ENCODE data around the gene THOC3. TPM values are rescaled to one million over a fixed set of nuclear protein-coding genes. Genes with fewer than 3 reads are reported as not detected.
"Not testable (repeated sequence)": the region's sequence is repeated elsewhere in the genome, so short reads cannot be mapped to it uniquely, and the experiment has no call there.

The THOC3 gene
- total RNA-seq = 94.2 and 100 TPM in 2 replicates

DNA sequence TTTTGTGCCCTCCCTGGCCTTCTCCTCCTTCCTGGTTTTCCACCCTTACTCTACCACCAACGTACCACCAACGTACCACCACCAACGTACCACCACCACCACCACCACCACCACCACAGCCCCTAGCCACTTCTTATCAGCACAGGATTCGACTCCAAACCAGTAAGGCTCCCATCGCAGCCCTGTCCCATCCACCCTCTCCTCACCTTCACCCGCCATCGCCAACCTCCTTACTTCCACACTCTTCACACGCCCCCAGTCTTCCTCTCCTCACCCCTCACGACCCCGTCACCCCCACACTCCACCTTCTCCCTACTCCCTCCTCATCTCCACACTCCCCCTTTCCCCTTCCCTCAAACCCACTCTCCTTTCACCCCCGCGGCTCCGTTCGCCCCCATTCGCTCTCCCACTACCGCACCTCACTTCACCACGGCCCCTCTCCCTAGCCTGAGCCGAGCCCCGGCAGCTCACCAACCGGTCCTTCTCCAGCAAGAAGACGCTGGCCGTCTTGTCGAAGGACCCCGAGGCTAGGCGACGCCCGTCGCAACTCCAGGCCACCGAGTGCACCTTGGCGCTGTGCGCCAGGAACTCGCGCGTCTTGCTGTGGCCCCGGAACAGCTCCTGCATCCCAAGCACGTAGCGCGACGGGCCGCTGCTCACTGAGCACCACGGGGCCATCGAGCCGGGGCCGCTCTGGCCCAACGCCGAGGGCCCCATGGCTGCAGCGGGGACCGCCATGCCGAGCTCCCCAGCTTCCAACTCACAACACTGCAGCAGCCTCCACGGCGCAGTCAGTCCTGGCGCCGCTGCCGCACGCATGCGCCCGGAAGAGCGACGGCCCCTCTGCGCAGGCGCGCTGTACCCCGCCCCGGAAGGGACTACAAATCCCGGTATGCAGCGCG is at the start of gene THOC3:
THOC3 (minus strand) TSS at position 845 of the 902 bp plus-strand sequence; CDS start at position 738, 107 bp downstream.
- intact Hi-C loops (cut with micrococcal nuclease); H3K27me3 Mint-ChIP-seq (ENCODE audit: insufficient read depth); H3K36me3 Mint-ChIP-seq (ENCODE audit: low read depth); H3K4me1 Mint-ChIP-seq (ENCODE audit: low read depth); H3K9me3 Mint-ChIP-seq: not testable (repeated sequence)
- peak within 1 kb of the TSS; percentile 89 for H3K4me3 Mint-ChIP-seq
- peak; percentile 80 for DNase-seq (ENCODE audit: low spot score)
- H3K27ac Mint-ChIP-seq = peak within 1 kb of the TSS; percentile 61

- intact Hi-C loops (cut with micrococcal nuclease); H3K27me3 Mint-ChIP-seq (ENCODE audit: insufficient read depth): not testable (repeated sequence)
Measured at GRCh38 chr5:176017324-176017723, 49.2 kb upstream of the THOC3 start.

DNA sequence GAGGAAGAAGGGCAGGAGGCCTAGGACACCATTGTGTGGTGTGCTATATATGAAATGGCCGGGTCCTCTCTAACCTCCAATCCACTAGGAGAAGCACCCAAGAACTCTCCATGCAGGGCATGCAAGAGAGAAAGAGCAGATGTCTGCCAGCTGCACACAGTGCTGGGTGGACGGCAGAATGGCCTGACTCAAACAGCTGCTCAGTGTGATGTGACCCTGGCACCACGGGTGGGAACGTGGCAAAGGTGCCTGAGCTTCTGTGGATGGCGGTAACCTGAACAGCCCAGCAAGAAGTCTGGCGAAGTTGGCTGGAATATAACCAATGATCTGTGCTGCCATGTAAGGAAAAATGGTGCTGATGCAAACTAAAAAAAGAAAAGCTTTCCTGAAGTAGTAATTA is 46.2 kb upstream of the THOC3 start:
- intact Hi-C loops (cut with micrococcal nuclease); H3K4me3 Mint-ChIP-seq; H3K27me3 Mint-ChIP-seq (ENCODE audit: insufficient read depth); H3K36me3 Mint-ChIP-seq (ENCODE audit: low read depth); H3K9me3 Mint-ChIP-seq; H3K27ac Mint-ChIP-seq; H3K4me1 Mint-ChIP-seq (ENCODE audit: low read depth); DNase-seq (ENCODE audit: low spot score): not testable (repeated sequence)

More at GRCh38 chr5:176017324-176017723, 49.2 kb upstream of the THOC3 start:
- H3K4me1 Mint-ChIP-seq (ENCODE audit: low read depth); H3K27ac Mint-ChIP-seq; H3K36me3 Mint-ChIP-seq (ENCODE audit: low read depth); H3K4me3 Mint-ChIP-seq; DNase-seq (ENCODE audit: low spot score); H3K9me3 Mint-ChIP-seq: not testable (repeated sequence)

DNA sequence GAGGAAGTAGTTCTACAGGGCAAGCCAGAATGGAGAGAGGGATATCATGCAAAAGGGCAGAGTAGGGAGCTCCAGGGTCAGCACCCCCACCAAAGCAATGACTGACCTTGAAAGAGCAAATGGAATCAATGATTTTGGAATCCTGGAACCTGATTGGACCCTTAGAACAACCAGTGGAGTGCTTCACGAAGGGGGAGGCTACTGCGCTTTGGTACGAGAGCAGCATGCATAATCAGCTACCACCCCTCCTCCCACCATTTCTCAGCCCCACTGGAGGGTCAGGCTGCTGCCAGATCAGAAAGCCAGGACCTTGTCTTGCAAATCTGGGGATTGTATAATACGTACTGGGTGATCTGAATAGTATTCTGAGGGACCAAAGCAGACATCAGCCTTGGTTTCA is 43.0 kb upstream of the THOC3 start:
- H3K4me3 Mint-ChIP-seq; H3K27me3 Mint-ChIP-seq (ENCODE audit: insufficient read depth); DNase-seq (ENCODE audit: low spot score); H3K36me3 Mint-ChIP-seq (ENCODE audit: low read depth); H3K9me3 Mint-ChIP-seq; H3K27ac Mint-ChIP-seq; intact Hi-C loops (cut with micrococcal nuclease): not testable (repeated sequence)
- peaks cover 12% of the 10 kb centered on the region for H3K4me1 Mint-ChIP-seq (ENCODE audit: low read depth)

DNA sequence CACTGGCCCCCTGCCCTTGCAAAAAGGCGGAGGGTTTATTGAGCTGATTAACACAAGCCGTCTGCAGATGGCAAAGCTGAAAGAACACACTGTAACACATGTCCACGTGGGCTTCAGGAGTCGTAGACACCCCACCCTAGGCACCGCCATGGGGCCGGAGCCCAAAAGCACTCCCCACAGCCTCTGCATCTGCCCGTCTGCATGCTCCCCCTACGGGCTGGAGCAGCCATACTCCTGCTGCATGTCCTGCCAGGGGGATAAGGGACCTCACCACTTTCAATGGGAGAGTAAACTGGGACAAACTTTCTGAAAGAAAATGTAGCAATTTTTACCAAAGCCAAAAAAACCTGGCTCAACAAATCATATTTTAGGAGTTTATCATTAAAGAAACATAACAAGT is 42.1 kb upstream of the THOC3 start:
- intact Hi-C loops (cut with micrococcal nuclease); H3K36me3 Mint-ChIP-seq (ENCODE audit: low read depth); H3K27me3 Mint-ChIP-seq (ENCODE audit: insufficient read depth); H3K27ac Mint-ChIP-seq; H3K9me3 Mint-ChIP-seq; DNase-seq (ENCODE audit: low spot score); H3K4me3 Mint-ChIP-seq: not testable (repeated sequence)
- H3K4me1 Mint-ChIP-seq (ENCODE audit: low read depth) = peaks cover 16% of the 10 kb centered on the region

DNA sequence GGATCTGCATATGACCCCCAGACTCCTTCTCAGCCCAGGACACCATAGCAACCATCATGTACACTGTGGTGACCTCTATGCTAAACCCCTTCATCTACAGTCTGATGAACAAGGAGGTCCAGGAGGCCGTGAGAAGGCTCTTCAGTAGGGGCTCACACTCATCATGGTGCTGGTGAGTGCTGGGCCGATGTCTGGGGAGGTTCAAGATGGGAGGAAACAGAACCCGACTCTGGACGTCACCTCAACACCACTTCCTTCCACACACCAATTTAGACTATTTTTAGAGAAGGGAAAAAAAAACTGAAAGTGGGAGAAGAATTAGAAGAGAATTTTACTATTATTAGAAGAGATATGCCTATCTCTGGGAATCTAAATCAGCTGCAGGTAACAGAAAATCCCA is 39.1 kb upstream of the THOC3 start:
- H3K9me3 Mint-ChIP-seq; H3K36me3 Mint-ChIP-seq (ENCODE audit: low read depth): not testable (repeated sequence)

GRCh38 chr5:176006819-176007218 is 38.7 kb upstream of the THOC3 start:
- peaks cover 16% of the 10 kb centered on the region for H3K4me1 Mint-ChIP-seq (ENCODE audit: low read depth)
- H3K4me3 Mint-ChIP-seq = peak overlapping the region; percentile 72
- H3K27ac Mint-ChIP-seq = peak overlapping the region; percentile 65
- H3K27me3 Mint-ChIP-seq (ENCODE audit: insufficient read depth); intact Hi-C loops (cut with micrococcal nuclease); DNase-seq (ENCODE audit: low spot score); H3K36me3 Mint-ChIP-seq (ENCODE audit: low read depth); H3K9me3 Mint-ChIP-seq: not testable (repeated sequence)

More for the DNA sequence above, 39.1 kb upstream of the THOC3 start:
- H3K27me3 Mint-ChIP-seq (ENCODE audit: insufficient read depth); intact Hi-C loops (cut with micrococcal nuclease); DNase-seq (ENCODE audit: low spot score): not testable (repeated sequence)
- H3K4me3 Mint-ChIP-seq = peak overlapping the region; percentile 72
- peak overlapping the region; percentile 65 for H3K27ac Mint-ChIP-seq
- H3K4me1 Mint-ChIP-seq (ENCODE audit: low read depth) = peaks cover 16% of the 10 kb centered on the region

DNA sequence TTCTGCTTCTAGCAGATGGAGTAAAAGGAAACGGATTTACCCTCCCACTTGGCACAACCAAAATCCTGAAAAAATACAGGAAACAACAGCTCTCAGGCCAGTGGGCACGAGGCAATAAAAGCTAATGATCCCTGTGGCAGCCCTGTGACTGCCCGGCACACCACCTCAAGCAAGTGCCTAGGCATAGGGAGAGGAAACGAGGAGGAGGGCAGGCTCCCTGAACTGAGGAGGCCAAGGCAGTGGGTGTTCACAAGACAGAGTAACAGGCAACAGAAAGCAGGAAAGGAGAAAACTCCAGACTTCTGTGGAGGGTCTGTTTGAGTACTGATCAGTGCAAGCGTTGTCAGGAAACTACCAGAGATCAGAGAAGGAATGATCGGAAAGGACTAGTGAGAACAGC is 29.9 kb upstream of the THOC3 start:
- H3K4me1 Mint-ChIP-seq (ENCODE audit: low read depth); H3K4me3 Mint-ChIP-seq; H3K9me3 Mint-ChIP-seq; H3K27me3 Mint-ChIP-seq (ENCODE audit: insufficient read depth); DNase-seq (ENCODE audit: low spot score); H3K36me3 Mint-ChIP-seq (ENCODE audit: low read depth); intact Hi-C loops (cut with micrococcal nuclease); H3K27ac Mint-ChIP-seq: not testable (repeated sequence)

DNA sequence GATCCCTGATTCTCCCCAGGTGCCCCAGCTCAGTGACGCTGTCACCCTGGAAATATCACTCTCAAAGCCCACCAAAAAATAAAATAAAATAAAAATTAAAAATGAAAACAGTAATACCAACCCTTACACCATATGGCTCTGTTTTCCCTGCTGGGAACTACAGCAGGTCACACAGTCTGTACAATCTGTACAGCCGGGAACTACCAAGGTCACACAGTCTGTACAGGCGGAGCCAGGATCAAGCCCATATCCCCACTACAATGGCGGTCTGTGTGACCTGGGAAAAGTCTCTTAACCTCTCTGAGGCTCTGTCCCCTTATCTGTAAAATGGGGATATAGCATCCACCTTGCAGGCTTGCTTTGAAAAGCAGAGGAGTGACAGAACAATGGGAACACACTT is 29.4 kb upstream of the THOC3 start:
- H3K27ac Mint-ChIP-seq; H3K9me3 Mint-ChIP-seq; H3K4me1 Mint-ChIP-seq (ENCODE audit: low read depth); H3K4me3 Mint-ChIP-seq; H3K27me3 Mint-ChIP-seq (ENCODE audit: insufficient read depth); H3K36me3 Mint-ChIP-seq (ENCODE audit: low read depth); intact Hi-C loops (cut with micrococcal nuclease); DNase-seq (ENCODE audit: low spot score): not testable (repeated sequence)

- not testable (repeated sequence) for H3K36me3 Mint-ChIP-seq (ENCODE audit: low read depth)
Measured at GRCh38 chr5:175996791-175997190, 28.7 kb upstream of the THOC3 start.

DNA sequence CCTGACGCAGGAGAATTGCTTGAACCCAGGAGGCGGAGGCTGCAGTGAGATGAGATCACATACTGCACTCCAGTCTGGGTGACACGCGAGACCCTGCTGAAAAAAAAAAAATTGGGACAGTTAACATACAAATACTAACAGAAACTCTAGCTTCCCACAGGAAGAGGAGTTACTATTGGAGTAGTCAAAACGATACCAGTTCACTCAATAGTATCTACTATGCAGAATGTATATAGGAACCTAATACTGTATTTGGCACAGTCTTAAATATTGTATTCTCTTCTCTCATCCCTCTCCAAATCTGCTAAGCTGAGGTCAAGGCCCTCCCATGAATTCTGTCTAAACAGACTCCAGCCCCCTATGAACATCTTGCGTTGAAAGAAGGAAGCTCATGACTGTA is 27.4 kb upstream of the THOC3 start:
- H3K27ac Mint-ChIP-seq; H3K9me3 Mint-ChIP-seq; H3K27me3 Mint-ChIP-seq (ENCODE audit: insufficient read depth); H3K4me3 Mint-ChIP-seq; intact Hi-C loops (cut with micrococcal nuclease); H3K4me1 Mint-ChIP-seq (ENCODE audit: low read depth); H3K36me3 Mint-ChIP-seq (ENCODE audit: low read depth); DNase-seq (ENCODE audit: low spot score): not testable (repeated sequence)

More at GRCh38 chr5:175996791-175997190, 28.7 kb upstream of the THOC3 start:
- H3K4me1 Mint-ChIP-seq (ENCODE audit: low read depth); intact Hi-C loops (cut with micrococcal nuclease); H3K27me3 Mint-ChIP-seq (ENCODE audit: insufficient read depth); H3K4me3 Mint-ChIP-seq; H3K27ac Mint-ChIP-seq; H3K9me3 Mint-ChIP-seq; DNase-seq (ENCODE audit: low spot score): not testable (repeated sequence)

- intact Hi-C loops (cut with micrococcal nuclease); H3K27ac Mint-ChIP-seq; DNase-seq (ENCODE audit: low spot score); H3K36me3 Mint-ChIP-seq (ENCODE audit: low read depth); H3K9me3 Mint-ChIP-seq; H3K4me1 Mint-ChIP-seq (ENCODE audit: low read depth); H3K27me3 Mint-ChIP-seq (ENCODE audit: insufficient read depth); H3K4me3 Mint-ChIP-seq: not testable (repeated sequence)
Measured at GRCh38 chr5:175979371-175979995, 11.4 kb upstream of the THOC3 start.

DNA sequence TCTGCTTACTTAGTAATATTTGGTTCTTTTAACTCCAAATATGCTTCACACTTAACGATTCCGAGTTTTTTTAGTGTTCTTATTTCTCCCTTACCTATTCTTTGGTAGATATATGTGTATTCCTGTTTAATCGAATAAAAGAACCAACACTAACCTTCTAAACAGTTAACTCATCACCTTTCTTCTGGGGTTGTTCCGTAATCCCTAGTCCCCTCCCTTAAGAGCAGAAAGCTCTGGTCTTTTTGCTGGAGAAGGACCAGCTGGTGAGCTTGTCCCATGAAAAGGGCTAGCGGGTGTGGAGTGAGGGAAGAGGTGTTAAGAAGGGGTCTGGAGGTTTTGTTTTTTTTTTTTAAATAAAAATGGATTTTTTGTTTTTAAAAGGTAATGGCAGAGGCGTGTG is 266 bp upstream of the THOC3 start:
- H3K36me3 Mint-ChIP-seq (ENCODE audit: low read depth); H3K27ac Mint-ChIP-seq; H3K4me3 Mint-ChIP-seq; H3K27me3 Mint-ChIP-seq (ENCODE audit: insufficient read depth); H3K9me3 Mint-ChIP-seq; H3K4me1 Mint-ChIP-seq (ENCODE audit: low read depth); DNase-seq (ENCODE audit: low spot score); intact Hi-C loops (cut with micrococcal nuclease): not testable (repeated sequence)
